Esophagus muscularis mucosa (tissue), 3 donors: Measurements from ENCODE around the gene ESRRB.

Experiments used
- POLR2A ChIP-seq: fragments of 450-650 bp; IDR thresholded peaks from one replicate; pipeline ENCODE4 v1.6.1; 2017; ENCODE audit warnings: antibody characterized with exemption, moderate library complexity, mild to moderate bottlenecking, low read depth
- TF ChIP-seq, protein P1 (sequence below), 3 experiments: fragments of 200-600 bp in 2 of 3; fragments of 450-650 bp in 1 of 3; sonication (generic) in 2 of 3; IDR thresholded peaks; one replicate each; pipeline ENCODE4 v1.5.1; 2017 to 2019; ENCODE audit warnings: antibody characterized with exemption in 3 of 3, mild to moderate bottlenecking in 2 of 3, moderate library complexity in 1 of 3

DNA sequence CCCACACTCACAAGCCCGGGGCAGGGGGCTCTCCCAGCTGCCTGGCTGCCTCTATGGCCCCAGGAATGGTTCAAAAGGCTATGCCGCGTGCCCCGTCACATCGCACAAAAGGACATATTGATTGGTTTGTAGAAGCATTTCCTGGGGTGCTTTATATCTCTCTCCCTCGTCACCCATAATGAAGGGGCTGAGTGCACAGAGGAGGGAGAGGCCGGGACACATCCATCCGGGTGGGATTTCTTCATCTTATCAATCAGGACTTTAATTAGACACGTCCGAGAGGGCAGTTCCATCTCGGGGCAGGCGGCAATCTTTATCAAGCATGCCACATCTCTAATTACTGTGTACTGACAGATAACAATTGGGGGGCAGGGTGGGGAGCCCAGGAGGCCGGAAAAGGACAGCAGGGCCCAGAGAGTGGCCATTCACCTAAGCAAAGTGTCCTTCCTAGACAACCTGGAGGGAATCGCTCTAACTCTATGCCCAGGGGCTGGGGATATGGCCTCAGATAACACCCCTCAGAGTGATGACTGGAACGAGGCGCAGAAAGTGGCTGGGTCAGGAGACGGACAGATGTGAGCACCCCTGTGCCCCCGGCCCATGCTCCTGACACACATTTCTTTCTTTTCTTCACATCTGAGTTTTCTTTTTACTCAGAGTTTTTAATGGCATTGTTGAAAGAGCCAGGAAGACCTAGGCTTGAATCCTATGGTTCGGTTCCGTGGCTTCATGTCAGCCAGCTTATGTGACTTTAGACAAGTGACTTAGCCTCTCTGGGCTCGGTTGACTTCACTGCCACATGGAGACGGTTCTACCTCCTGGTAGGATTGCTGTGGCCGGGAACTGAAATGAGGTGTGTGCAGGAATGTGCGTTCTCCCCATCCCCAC lies 36.0 kb upstream of the ESRRB start:
- TF ChIP-seq, protein P1, sequence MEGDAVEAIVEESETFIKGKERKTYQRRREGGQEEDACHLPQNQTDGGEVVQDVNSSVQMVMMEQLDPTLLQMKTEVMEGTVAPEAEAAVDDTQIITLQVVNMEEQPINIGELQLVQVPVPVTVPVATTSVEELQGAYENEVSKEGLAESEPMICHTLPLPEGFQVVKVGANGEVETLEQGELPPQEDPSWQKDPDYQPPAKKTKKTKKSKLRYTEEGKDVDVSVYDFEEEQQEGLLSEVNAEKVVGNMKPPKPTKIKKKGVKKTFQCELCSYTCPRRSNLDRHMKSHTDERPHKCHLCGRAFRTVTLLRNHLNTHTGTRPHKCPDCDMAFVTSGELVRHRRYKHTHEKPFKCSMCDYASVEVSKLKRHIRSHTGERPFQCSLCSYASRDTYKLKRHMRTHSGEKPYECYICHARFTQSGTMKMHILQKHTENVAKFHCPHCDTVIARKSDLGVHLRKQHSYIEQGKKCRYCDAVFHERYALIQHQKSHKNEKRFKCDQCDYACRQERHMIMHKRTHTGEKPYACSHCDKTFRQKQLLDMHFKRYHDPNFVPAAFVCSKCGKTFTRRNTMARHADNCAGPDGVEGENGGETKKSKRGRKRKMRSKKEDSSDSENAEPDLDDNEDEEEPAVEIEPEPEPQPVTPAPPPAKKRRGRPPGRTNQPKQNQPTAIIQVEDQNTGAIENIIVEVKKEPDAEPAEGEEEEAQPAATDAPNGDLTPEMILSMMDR (IDR thresholded peaks at IDR 0.05) = no peak
- no peak for TF ChIP-seq POLR2A
